ENCODE results near the gene HMCN1.

The HMCN1 gene

DNA sequence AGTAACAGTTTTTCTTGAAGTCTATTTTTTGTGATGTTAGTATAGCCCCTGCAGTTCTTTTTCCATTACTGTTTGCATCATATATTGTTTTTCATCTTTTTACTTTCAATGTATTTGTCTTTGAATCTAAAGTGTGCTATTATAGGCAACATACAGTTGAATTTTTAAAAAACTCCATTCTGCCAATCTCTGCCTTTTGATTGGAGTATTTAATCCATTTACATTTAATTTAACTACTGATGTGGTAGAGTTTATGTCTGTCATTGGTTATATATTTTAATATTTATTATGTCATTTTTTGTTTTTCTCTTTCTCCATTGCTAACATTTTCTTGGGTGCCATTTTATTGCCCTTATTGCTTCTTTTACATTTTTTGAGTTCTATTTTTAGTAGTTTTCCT is 296.3 kb downstream of the HMCN1 start:
- Histone ChIP-seq H3K9me3 (ENCODE audit: insufficient read depth, low read length) (no peaks in the 10 kb centered on the region; the same call in 1 of the 2 replicates), H3K4me1 (ENCODE audit: insufficient read depth, insufficient read length) (no peaks in the 10 kb centered on the region), H3K36me3 (ENCODE audit: insufficient read depth, insufficient read length, low read length) (no peaks in the 10 kb centered on the region), H3K27me3 (ENCODE audit: insufficient read depth, insufficient read length) (no peaks in the 10 kb centered on the region), H3K4me3 (ENCODE audit: insufficient read length, low read depth) (no peak overlapping the region), H3K9ac (ENCODE audit: insufficient read length, low read depth) (no peak overlapping the region)
- no peak for TF ChIP-seq SUZ12 (IDR thresholded peaks at IDR 0.05; ENCODE audit: extremely low read depth, insufficient read depth, insufficient read length)
- TF ChIP-seq ZNF274 (IDR thresholded peaks at IDR 0.05; ENCODE audit: low read depth, low read length), result no peak
- DNase-seq (ENCODE audit: low read depth, low spot score), result no peak

DNA sequence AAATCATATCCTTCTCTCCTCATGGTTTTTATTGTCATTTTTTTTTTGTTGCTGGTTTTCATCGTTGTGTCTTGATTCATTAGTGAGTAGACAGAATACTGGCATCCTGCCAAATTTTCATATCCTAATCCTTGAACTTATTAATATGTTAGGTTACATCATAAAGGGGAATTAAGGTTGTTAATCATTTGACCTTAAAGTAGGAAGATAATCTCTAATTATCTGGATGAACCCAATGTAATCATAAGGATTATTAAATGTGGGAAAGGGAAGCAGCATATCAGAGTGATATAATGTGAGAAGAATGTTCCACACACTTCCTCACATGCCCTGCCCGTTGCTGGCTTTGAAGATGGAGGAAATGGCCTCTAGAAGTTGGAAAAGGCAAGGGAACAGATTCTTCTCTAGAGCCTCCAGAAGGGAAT is 299.7 kb downstream of the HMCN1 start:
- Histone ChIP-seq H3K4me3 (ENCODE audit: insufficient read length, low read depth) (no peak overlapping the region), H3K36me3 (ENCODE audit: insufficient read depth, insufficient read length, low read length) (no peaks in the 10 kb centered on the region), H3K9me3 (ENCODE audit: insufficient read depth, low read length) (no peaks in the 10 kb centered on the region; the same call in 1 of the 2 replicates), H3K9ac (ENCODE audit: insufficient read length, low read depth) (no peak overlapping the region), H3K4me1 (ENCODE audit: insufficient read depth, insufficient read length) (no peaks in the 10 kb centered on the region), H3K27me3 (ENCODE audit: insufficient read depth, insufficient read length) (no peaks in the 10 kb centered on the region)
- TF ChIP-seq ZNF274 (IDR thresholded peaks at IDR 0.05; ENCODE audit: low read depth, low read length), result no peak
- no peak for TF ChIP-seq SUZ12 (IDR thresholded peaks at IDR 0.05; ENCODE audit: extremely low read depth, insufficient read depth, insufficient read length)
- no peak for TF ChIP-seq YY1 (IDR thresholded peaks at IDR 0.05; ENCODE audit: insufficient read depth, insufficient read length)
- DNase-seq (ENCODE audit: low read depth, low spot score), result no peak

DNA sequence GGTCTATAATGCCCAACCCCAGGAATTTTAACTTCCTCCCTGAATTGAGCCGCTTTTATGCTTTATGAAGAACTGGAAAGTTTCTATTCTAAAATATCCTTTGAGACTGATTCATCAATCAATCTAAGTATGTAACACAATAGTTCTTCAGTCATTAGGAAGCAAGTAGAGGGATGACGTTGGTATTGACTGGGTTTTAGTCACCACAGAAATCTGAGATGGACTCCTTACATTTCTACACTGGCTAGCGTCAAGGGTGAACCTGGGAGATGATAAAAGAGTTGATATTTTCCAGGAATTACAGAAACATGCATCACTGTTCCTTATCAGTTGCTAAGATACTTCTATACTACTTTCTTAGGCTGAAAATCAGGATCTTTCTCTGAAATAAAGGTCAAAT is 308.0 kb downstream of the HMCN1 start:
- H3K9ac ChIP-seq (ENCODE audit: insufficient read length, low read depth), result no peak overlapping the region
- no peaks in the 10 kb centered on the region for H3K27me3 ChIP-seq (ENCODE audit: insufficient read depth, insufficient read length)
- H3K4me1 ChIP-seq (ENCODE audit: insufficient read depth, insufficient read length), result no peaks in the 10 kb centered on the region
- no peak overlapping the region for H3K4me3 ChIP-seq (ENCODE audit: insufficient read length, low read depth)
- DNase-seq (ENCODE audit: low read depth, low spot score), result no peak
- no peaks in the 10 kb centered on the region for H3K9me3 ChIP-seq (ENCODE audit: insufficient read depth, low read length)
- TF ChIP-seq YY1 (IDR thresholded peaks at IDR 0.05; ENCODE audit: insufficient read depth, insufficient read length), result no peak
- no peak for TF ChIP-seq SUZ12 (IDR thresholded peaks at IDR 0.05; ENCODE audit: extremely low read depth, insufficient read depth, insufficient read length)
- TF ChIP-seq ZNF274 (IDR thresholded peaks at IDR 0.05; ENCODE audit: low read depth, low read length), result no peak
- no peaks in the 10 kb centered on the region for H3K36me3 ChIP-seq (ENCODE audit: insufficient read depth, insufficient read length, low read length)

DNA sequence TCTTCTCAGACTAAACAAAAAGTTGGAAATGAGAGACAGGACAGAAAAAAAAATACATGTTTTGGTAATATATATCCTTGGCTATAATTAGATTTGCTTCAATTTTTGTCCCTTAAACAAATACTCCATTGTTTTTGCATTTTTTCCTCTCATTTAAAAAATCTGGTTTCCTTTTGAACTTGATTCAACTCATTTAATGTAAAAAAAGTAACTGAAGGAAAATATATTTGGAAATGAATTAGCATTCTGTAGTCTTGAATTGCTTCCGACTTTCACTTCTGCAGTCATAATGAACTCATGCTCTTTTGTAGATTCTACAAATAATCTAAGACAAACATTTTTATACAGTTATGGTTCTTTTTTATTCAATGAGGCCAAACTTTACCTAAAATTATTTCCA is 309.1 kb downstream of the HMCN1 start:
- Histone ChIP-seq H3K27me3 (ENCODE audit: insufficient read depth, insufficient read length) (no peaks in the 10 kb centered on the region), H3K36me3 (ENCODE audit: insufficient read depth, insufficient read length, low read length) (no peaks in the 10 kb centered on the region), H3K9me3 (ENCODE audit: insufficient read depth, low read length) (no peaks in the 10 kb centered on the region), H3K9ac (ENCODE audit: insufficient read length, low read depth) (no peak overlapping the region), H3K4me3 (ENCODE audit: insufficient read length, low read depth) (no peak overlapping the region), H3K4me1 (ENCODE audit: insufficient read depth, insufficient read length) (no peaks in the 10 kb centered on the region)
- TF ChIP-seq YY1 (IDR thresholded peaks at IDR 0.05; ENCODE audit: insufficient read depth, insufficient read length), result no peak
- TF ChIP-seq ZNF274 (IDR thresholded peaks at IDR 0.05; ENCODE audit: low read depth, low read length), result no peak
- TF ChIP-seq SUZ12 (IDR thresholded peaks at IDR 0.05; ENCODE audit: extremely low read depth, insufficient read depth, insufficient read length), result no peak
- DNase-seq (ENCODE audit: low read depth, low spot score), result no peak

DNA sequence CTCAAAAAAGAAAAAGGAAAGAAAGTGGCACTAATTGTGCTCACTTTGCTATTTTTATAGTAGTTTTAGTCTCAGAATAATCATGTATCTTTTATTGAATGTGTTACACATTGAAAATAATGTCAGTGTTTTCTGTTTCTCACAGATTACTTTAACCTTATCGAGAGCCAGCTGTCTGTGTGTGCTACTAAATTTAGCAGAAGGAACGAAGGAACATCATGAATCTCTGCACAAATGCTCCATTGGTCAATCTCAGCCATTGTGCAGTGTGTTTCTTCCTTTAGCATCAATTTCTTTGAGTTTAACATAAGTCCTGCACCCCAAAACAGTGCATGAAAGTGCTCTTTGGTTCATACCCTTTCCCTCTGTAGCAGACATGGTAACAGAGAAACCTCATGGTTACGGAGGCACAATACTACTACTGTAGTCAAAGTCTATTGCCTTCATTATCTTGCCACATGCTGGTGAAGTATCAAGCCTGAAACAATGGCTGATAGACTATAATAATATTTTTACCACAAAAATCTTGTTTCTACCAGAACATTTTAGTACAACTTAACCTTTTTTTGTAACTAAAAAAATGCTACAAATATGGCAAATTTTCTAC is 310.0 kb downstream of the HMCN1 start:
- no peak for DNase-seq (ENCODE audit: low read depth, low spot score)
- Histone ChIP-seq H3K4me3 (ENCODE audit: insufficient read length, low read depth) (no peak overlapping the region), H3K9me3 (ENCODE audit: insufficient read depth, low read length) (no peaks in the 10 kb centered on the region), H3K36me3 (ENCODE audit: insufficient read depth, insufficient read length, low read length) (no peaks in the 10 kb centered on the region), H3K4me1 (ENCODE audit: insufficient read depth, insufficient read length) (no peaks in the 10 kb centered on the region), H3K27me3 (ENCODE audit: insufficient read depth, insufficient read length) (no peaks in the 10 kb centered on the region), H3K9ac (ENCODE audit: insufficient read length, low read depth) (no peak overlapping the region)
- TF ChIP-seq SUZ12 (IDR thresholded peaks at IDR 0.05; ENCODE audit: extremely low read depth, insufficient read depth, insufficient read length), result no peak
- TF ChIP-seq ZNF274 (IDR thresholded peaks at IDR 0.05; ENCODE audit: low read depth, low read length), result no peak
- no peak for TF ChIP-seq YY1 (IDR thresholded peaks at IDR 0.05; ENCODE audit: insufficient read depth, insufficient read length)

DNA sequence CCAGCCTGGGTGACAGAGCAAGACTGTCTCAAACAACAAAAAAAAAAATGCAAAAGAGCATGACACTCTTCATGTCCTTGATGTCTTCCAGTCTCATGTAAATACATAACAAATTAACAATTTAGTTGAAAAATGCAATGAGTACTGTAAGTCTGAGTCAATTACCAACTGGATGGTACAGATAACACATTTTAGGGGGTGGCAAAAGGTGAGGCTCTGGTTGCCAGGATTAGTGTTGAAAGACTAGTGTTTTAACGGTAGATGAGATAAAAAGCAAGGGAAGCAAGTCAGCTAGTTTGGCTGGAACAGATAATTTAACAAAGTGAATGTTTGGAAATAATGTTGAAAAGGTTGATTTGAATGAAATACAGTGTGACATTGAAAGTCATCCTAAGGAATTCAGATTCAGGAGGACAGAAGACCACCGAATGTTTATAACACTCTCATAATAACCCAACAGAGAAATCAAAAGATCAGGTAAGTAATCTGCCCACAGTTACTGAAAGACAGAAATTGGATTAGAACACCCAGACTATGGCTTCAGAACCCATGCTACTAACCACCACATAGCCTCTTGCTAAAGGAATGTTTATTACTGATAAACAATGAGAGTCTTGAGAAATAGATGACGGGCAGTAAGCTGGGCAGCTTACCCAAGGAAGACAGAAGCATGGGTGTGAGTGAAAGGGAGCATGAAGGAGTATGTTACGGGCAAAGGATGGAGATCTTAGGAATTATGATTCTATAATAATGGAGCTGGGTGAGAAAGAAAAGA is 312.4 kb downstream of the HMCN1 start:
- H3K9ac ChIP-seq (ENCODE audit: insufficient read length, low read depth), result no peak overlapping the region
- no peak overlapping the region for H3K4me3 ChIP-seq (ENCODE audit: insufficient read length, low read depth)
- no peaks in the 10 kb centered on the region for H3K27me3 ChIP-seq (ENCODE audit: insufficient read depth, insufficient read length)
- no peaks in the 10 kb centered on the region for H3K9me3 ChIP-seq (ENCODE audit: insufficient read depth, low read length)
- no peak for TF ChIP-seq ZNF274 (IDR thresholded peaks at IDR 0.05; ENCODE audit: low read depth, low read length)
- no peak for TF ChIP-seq SUZ12 (IDR thresholded peaks at IDR 0.05; ENCODE audit: extremely low read depth, insufficient read depth, insufficient read length)
- no peak for TF ChIP-seq YY1 (IDR thresholded peaks at IDR 0.05; ENCODE audit: insufficient read depth, insufficient read length)
- no peak for DNase-seq (ENCODE audit: low read depth, low spot score)
- H3K4me1 ChIP-seq (ENCODE audit: insufficient read depth, insufficient read length), result no peaks in the 10 kb centered on the region
- H3K36me3 ChIP-seq (ENCODE audit: insufficient read depth, insufficient read length, low read length), result no peaks in the 10 kb centered on the region

DNA sequence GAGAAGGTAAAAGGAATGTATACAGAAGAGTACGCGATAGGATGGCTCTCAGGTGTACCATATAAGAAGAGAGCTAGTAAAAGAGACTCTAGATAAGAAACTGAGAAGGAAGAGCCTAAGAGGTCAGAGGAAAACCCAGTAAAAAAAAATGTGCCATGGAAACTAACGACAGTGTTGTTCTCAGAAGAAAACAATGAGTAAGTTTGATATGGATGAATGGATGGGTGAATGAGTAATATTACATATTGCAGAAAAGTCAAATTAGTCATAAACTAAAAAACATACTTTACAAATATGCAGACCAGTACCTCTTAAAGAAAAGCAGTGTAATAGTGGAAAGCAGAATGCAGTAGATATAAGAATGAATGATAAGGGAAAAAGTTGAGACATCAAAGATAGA is 316.2 kb downstream of the HMCN1 start:
- no peak for DNase-seq (ENCODE audit: low read depth, low spot score)
- Histone ChIP-seq H3K4me1 (ENCODE audit: insufficient read depth, insufficient read length) (no peaks in the 10 kb centered on the region), H3K9me3 (ENCODE audit: insufficient read depth, low read length) (no peaks in the 10 kb centered on the region), H3K36me3 (ENCODE audit: insufficient read depth, insufficient read length, low read length) (no peaks in the 10 kb centered on the region), H3K4me3 (ENCODE audit: insufficient read length, low read depth) (no peak overlapping the region), H3K27me3 (ENCODE audit: insufficient read depth, insufficient read length) (no peaks in the 10 kb centered on the region), H3K9ac (ENCODE audit: insufficient read length, low read depth) (no peak overlapping the region)
- no peak for TF ChIP-seq SUZ12 (IDR thresholded peaks at IDR 0.05; ENCODE audit: extremely low read depth, insufficient read depth, insufficient read length)
- TF ChIP-seq ZNF274 (IDR thresholded peaks at IDR 0.05; ENCODE audit: low read depth, low read length), result no peak
- TF ChIP-seq YY1 (IDR thresholded peaks at IDR 0.05; ENCODE audit: insufficient read depth, insufficient read length), result no peak

Measured in NT2/D1 (cell line).